Testis (tissue), 2 donors: Measurements from ENCODE around the gene VCAM1.

Experiments
- CTCF ChIP-seq, 3 experiments: fragments of 450-650 bp in 2 of 3; fragments of 200-600 bp in 1 of 3; sonication (generic) in 1 of 3; IDR thresholded peaks; one replicate each; pipeline ENCODE4 v1.5.1; 2016 to 2019; ENCODE audit warnings: antibody characterized with exemption in 3 of 3, mild to moderate bottlenecking in 2 of 3, moderate library complexity in 1 of 3
- POLR2A ChIP-seq: fragments of 450-650 bp; IDR thresholded peaks from one replicate; pipeline ENCODE4 v1.6.1; 2017; ENCODE audit warnings: antibody characterized with exemption, mild to moderate bottlenecking, moderate library complexity

- TF ChIP-seq POLR2A: no peak
- no peak for TF ChIP-seq CTCF (IDR thresholded peaks at IDR 0.05)
These were observed 59.2 kb downstream of the VCAM1 start for GRCh38 chr1:100778748-100779147.
